ENCODE measurements around the gene KEAP1.
"Not testable (repeated sequence)": the region's sequence is repeated elsewhere in the genome, so short reads cannot be mapped to it uniquely, and the experiment has no call there.

Gene KEAP1

GRCh38 chr19:10533646-10534386 lies 30.7 kb upstream of the KEAP1 start:
- Histone ChIP-seq H3K36me3 (no peaks in the 10 kb centered on the region), H3K9me3 (replicated peaks in 1 of 11) (peaks cover 0 to 5% (median 0%) of the 10 kb centered on the region in 11 experiments; a peak in 4 of 22 replicates), H3K4me3 (no peak overlapping the region), H3K27ac (no peak overlapping the region), H3K4me1 (peaks cover 0 to 16% (median 7%) of the 10 kb centered on the region in 10 experiments; a peak in 10 of 20 replicates), H3K4me2 (no peak overlapping the region), H4K20me1 (no peaks in the 10 kb centered on the region), H3K9ac (no peak overlapping the region), H3K27me3 (no peaks in the 10 kb centered on the region)
- TF ChIP-seq Cebpa-rat (IDR thresholded peaks at IDR 0.05), result no peak

DNA sequence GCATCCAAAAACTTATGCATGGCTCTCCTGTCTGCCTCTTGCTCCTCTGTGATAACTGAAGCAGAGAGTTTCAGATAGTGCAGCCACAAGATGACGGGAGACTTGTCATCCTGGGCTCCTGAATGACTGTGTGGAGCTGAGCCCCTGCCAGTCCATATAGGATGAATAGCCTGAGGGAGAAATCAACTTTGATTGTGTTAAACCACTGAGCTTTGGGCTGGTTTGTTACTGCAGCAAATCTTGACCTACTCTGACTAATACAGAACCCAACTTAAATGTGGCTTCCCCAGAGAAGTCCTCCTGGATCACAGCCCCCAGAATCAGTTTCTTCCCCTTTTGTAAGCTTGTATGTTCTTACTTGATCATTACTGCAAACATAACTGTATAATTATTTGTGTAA lies 29.3 kb upstream of the KEAP1 start:
- Histone ChIP-seq H3K4me3 (no peak overlapping the region), H3K4me1 (peaks cover 0 to 13% (median 0%) of the 10 kb centered on the region in 10 experiments; a peak in 2 of 20 replicates), H3K36me3 (no peaks in the 10 kb centered on the region), H3K9me3 (replicated peaks in 1 of 11) (peaks cover 0 to 5% (median 0%) of the 10 kb centered on the region in 11 experiments; a peak in 4 of 22 replicates), H3K4me2 (no peak overlapping the region), H4K20me1 (no peaks in the 10 kb centered on the region), H3K27me3 (no peaks in the 10 kb centered on the region), H3K27ac (no peak overlapping the region), H3K9ac (no peak overlapping the region)
- TF ChIP-seq Cebpa-rat (IDR thresholded peaks at IDR 0.05), result no peak

GRCh38 chr19:10526887-10527286 lies 23.7 kb upstream of the KEAP1 start:
- H3K27ac ChIP-seq; H3K36me3 ChIP-seq; H3K9me3 ChIP-seq (replicated peaks in 1 of 11); H4K20me1 ChIP-seq; H3K4me1 ChIP-seq; H3K4me3 ChIP-seq; H3K4me2 ChIP-seq; H3K9ac ChIP-seq; H3K27me3 ChIP-seq: not testable (repeated sequence)

- Histone ChIP-seq H3K4me1 (peaks cover 0 to 3% (median 0%) of the 10 kb centered on the region in 10 experiments; a peak in 3 of 20 replicates), H3K27ac (no peak overlapping the region), H3K36me3 (no peaks in the 10 kb centered on the region), H3K4me3 (no peak overlapping the region), H3K27me3 (no peaks in the 10 kb centered on the region), H3K9me3 (replicated peaks in 1 of 11) (no peaks in the 10 kb centered on the region), H3K4me2 (no peak overlapping the region), H4K20me1 (no peaks in the 10 kb centered on the region), H3K9ac (no peak overlapping the region)
- TF ChIP-seq Cebpa-rat (IDR thresholded peaks at IDR 0.05), result no peak
Measured at GRCh38 chr19:10525636-10526035, 22.5 kb upstream of the KEAP1 start.

- H4K20me1 ChIP-seq, result no peaks in the 10 kb centered on the region
- H3K27ac ChIP-seq, result no peak overlapping the region
- no peak for TF ChIP-seq Cebpa-rat (IDR thresholded peaks at IDR 0.05)
Measured at GRCh38 chr19:10523135-10523636, 20.0 kb upstream of the KEAP1 start.

DNA sequence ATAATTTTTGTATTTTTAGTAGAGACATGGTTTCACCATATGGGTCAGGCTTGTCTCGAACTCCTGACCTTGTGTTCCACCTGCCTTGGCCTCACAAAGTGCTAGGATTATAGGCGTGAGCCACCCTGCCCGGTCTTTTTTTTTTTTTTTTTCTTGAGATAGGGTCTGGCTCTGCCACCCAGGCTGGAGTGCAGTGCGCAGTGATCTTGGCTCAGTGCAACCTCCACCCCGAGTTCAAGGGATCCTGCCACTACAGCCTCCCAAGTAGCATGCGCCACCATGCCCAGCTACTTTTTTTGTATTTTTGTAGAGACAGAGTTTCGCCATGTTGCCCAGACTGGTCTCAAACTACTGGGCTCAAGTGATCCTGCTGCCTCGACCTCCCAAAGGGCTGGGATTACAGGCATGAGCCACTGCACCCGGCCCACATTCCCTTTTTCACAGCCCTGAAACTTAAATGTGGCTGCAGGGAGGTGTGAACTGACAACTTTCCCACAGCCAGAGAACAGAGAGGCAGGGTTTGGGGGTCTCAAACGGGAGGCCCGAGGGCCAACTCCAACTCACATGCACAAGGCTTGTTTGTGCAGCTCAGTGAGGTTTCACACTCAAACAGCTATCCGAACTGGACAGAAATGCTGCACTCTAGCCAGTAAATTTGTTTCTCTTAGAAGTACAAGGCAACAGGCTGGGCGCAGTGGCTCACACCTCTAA lies 18.5 kb upstream of the KEAP1 start:
- no peak for TF ChIP-seq Cebpa-rat (IDR thresholded peaks at IDR 0.05)
- H3K4me3 ChIP-seq, result no peak overlapping the region
- peaks cover 0 to 24% (median 3%) of the 10 kb centered on the region in 11 experiments; a peak in 7 of 22 replicates for H3K27me3 ChIP-seq
- H3K9me3 ChIP-seq (replicated peaks in 1 of 11), result no peaks in the 10 kb centered on the region
- H3K27ac ChIP-seq, result no peak overlapping the region
- peaks cover 21 to 40% (median 31%) of the 10 kb centered on the region in 10 experiments for H3K4me1 ChIP-seq
- H3K4me2 ChIP-seq, result no peak overlapping the region
- no peaks in the 10 kb centered on the region for H3K36me3 ChIP-seq
- no peak overlapping the region for H3K9ac ChIP-seq
- no peaks in the 10 kb centered on the region for H4K20me1 ChIP-seq

More at GRCh38 chr19:10523135-10523636, 20.0 kb upstream of the KEAP1 start:
- Histone ChIP-seq H3K9me3 (replicated peaks in 1 of 11) (no peaks in the 10 kb centered on the region), H3K9ac (no peak overlapping the region), H3K4me1 (peaks cover 8 to 24% (median 15%) of the 10 kb centered on the region in 10 experiments), H3K27me3 (peaks cover 0 to 15% (median 0%) of the 10 kb centered on the region in 11 experiments; a peak in 7 of 22 replicates), H3K4me3 (no peak overlapping the region), H3K4me2 (no peak overlapping the region), H3K36me3 (no peaks in the 10 kb centered on the region)

DNA sequence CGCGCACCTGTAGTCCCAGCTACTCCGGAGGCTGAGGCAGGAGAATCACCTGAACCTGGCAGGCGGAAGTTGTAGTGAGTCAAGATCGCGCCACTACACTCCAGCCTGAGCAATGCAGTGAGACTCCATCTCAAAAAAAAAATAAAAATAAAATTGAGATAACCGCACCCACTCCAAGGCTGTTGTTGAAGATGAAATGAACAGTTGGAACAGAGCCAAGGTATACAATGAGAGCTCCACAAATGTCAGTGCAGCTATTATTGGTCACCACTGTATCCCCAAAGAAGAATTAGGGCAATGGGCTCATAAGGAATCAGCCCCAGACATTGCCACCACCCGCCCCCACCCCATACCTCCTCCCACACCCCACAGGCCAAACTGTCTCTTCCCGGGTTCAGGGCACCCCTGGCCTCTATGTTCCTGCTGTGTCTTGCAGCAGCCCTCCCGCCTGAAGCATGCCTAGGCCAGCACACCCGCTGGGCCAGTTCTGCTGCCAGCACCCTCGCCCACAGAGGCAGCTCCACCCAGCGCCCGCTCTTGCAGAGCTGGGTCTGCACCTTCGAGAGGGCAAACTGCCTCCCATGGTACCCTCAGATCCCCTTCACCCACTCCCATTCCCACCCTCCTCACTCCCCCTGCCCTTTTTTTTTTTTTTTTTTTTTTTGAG lies 17.6 kb upstream of the KEAP1 start:
- Histone ChIP-seq H3K27me3 (peaks cover 0 to 29% (median 3%) of the 10 kb centered on the region in 11 experiments; a peak in 7 of 22 replicates), H4K20me1 (no peaks in the 10 kb centered on the region), H3K36me3 (no peaks in the 10 kb centered on the region), H3K4me1 (peaks cover 24 to 48% (median 39%) of the 10 kb centered on the region in 10 experiments), H3K27ac (no peak overlapping the region), H3K4me2 (no peak overlapping the region), H3K9ac (no peak overlapping the region), H3K9me3 (replicated peaks in 1 of 11) (no peaks in the 10 kb centered on the region), H3K4me3 (no peak overlapping the region)
- TF ChIP-seq Cebpa-rat (IDR thresholded peaks at IDR 0.05), result no peak

- no peaks in the 10 kb centered on the region for H3K9me3 ChIP-seq (replicated peaks in 1 of 11)
- no peak for TF ChIP-seq Cebpa-rat (IDR thresholded peaks at IDR 0.05)
- H3K36me3 ChIP-seq, result no peaks in the 10 kb centered on the region; a peak in 1 of 22 replicates
- peaks cover 24 to 62% (median 50%) of the 10 kb centered on the region in 10 experiments for H3K4me1 ChIP-seq
- H3K27me3 ChIP-seq, result peaks cover 0 to 29% (median 3%) of the 10 kb centered on the region in 11 experiments; a peak in 7 of 22 replicates
- H3K4me3 ChIP-seq, result no peak overlapping the region
- no peak overlapping the region for H3K27ac ChIP-seq
- no peaks in the 10 kb centered on the region; a peak in 1 of 22 replicates for H4K20me1 ChIP-seq
- H3K9ac ChIP-seq, result peak overlapping the region in 3 of 11 experiments; percentile 73 to 78 (median 77); a peak in 2 of 22 replicates
- peak overlapping the region in 9 of 11 experiments; percentile 90 to 99 (median 97); a peak in 19 of 22 replicates for H3K4me2 ChIP-seq
Measured at GRCh38 chr19:10519421-10519820, 16.3 kb upstream of the KEAP1 start.

All from BLaER1 treated with 17β-estradiol and CSF1 and Interleukin-3, amounts not matched to agents 10 nM and 100 nM (cell line).